ENCODE results near the gene TMEM129. TPM values are rescaled to one million over a fixed set of nuclear protein-coding genes. Genes with fewer than 3 reads are reported as not detected.

The TMEM129 gene
- total RNA-seq, 1 donor from 2014 or later, result 20.0 TPM

DNA sequence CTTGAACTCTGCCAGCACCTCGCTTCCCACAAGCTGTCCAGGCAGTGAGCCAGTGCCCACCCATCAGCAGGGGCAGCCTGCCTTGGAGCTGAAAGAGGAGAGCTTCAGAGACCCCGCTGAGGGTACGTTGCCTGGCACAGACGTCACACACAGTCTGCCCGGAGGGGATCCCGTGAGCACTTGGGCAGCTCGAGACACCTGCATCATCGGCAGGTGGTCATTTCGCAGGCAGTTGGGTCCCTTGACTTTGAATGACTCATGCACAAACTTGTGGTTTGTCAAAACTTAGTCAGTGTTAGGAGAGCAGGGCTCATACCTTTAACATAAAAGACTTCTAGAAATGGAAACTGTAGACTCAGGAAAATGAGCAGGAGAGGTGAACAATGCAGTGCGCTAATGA, 10.1 kb upstream of the TMEM129 start:
- no peak for FAIRE-seq
- peak; percentile 86 for DNase-seq (ENCODE audit: low read depth)
- H3K36me3 ChIP-seq (ENCODE audit: control insufficient read depth, insufficient read depth, low read length), result peaks cover 10% of the 10 kb centered on the region
- H3K27me3 ChIP-seq (ENCODE audit: control insufficient read depth, insufficient read depth, low read length), result no peaks in the 10 kb centered on the region
- no peak overlapping the region for H3K4me3 ChIP-seq (ENCODE audit: low read depth, low read length)
- TF ChIP-seq, protein P1, sequence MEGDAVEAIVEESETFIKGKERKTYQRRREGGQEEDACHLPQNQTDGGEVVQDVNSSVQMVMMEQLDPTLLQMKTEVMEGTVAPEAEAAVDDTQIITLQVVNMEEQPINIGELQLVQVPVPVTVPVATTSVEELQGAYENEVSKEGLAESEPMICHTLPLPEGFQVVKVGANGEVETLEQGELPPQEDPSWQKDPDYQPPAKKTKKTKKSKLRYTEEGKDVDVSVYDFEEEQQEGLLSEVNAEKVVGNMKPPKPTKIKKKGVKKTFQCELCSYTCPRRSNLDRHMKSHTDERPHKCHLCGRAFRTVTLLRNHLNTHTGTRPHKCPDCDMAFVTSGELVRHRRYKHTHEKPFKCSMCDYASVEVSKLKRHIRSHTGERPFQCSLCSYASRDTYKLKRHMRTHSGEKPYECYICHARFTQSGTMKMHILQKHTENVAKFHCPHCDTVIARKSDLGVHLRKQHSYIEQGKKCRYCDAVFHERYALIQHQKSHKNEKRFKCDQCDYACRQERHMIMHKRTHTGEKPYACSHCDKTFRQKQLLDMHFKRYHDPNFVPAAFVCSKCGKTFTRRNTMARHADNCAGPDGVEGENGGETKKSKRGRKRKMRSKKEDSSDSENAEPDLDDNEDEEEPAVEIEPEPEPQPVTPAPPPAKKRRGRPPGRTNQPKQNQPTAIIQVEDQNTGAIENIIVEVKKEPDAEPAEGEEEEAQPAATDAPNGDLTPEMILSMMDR (IDR thresholded peaks at IDR 0.05; ENCODE audit: insufficient read depth, low read length, severe bottlenecking), result no peak

DNA sequence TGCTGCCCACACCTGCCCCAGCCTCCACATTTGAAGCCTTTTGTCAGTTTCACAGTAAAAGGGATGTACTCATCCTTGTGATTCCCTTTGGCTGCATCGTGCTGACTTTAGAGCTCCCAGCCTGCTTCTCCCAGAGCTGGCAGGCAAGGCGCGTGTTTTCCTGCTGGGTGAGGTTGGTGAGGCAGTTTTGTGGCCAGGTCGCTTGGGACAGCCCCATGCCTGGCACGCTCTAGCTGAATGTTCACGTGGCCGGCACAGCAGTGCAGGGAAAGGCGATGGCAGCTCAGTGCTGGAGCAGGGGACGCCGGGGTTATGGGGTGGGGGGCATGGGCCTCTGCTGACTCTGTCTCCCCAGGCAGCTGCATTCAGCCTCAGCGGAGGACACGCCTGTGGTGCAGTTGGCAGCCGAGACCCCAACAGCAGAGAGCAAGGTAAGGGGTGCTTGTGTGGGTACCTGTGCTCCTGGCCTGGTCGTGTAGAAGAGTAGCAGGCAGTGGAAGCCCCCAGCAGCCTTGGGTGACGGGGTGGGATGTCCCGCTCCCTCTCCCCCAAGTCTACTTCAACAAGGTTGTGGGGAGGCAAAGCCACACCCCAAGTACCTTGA, 9.5 kb upstream of the TMEM129 start:
- DNase-seq (ENCODE audit: low read depth), result no peak
- no peaks in the 10 kb centered on the region for H3K27me3 ChIP-seq (ENCODE audit: control insufficient read depth, insufficient read depth, low read length)
- TF ChIP-seq, protein P1 (IDR thresholded peaks at IDR 0.05; ENCODE audit: insufficient read depth, low read length, severe bottlenecking), result no peak
- no peak overlapping the region for H3K4me3 ChIP-seq (ENCODE audit: low read depth, low read length)
- FAIRE-seq, result peak; percentile 23
- peaks cover 9% of the 10 kb centered on the region for H3K36me3 ChIP-seq (ENCODE audit: control insufficient read depth, insufficient read depth, low read length)

DNA sequence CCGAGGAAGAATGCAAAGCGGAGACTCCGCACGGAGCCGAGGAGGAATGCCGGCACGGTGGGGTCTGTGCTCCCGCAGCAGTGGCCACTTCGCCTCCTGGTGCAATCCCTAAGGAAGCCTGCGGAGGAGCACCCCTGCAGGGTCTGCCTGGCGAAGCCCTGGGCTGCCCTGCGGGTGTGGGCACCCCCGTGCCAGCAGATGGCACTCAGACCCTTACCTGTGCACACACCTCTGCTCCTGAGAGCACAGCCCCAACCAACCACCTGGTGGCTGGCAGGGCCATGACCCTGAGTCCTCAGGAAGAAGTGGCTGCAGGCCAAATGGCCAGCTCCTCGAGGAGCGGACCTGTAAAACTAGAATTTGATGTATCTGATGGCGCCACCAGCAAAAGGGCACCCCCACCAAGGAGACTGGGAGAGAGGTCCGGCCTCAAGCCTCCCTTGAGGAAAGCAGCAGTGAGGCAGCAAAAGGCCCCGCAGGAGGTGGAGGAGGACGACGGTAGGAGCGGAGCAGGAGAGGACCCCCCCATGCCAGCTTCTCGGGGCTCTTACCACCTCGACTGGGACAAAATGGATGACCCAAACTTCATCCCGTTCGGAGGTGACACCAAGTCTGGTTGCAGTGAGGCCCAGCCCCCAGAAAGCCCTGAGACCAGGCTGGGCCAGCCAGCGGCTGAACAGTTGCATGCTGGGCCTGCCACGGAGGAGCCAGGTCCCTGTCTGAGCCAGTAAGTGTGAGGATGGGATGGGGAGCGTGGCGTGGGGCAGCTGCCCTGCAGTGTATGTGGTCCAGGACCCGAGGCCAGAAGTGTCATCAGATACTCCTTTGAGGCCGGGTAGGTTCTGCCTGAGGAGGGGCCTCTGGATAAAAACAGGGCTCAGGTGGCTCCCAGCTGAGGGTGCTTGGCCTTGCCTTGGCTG, 7.2 kb upstream of the TMEM129 start:
- no peak for DNase-seq (ENCODE audit: low read depth)
- no peak overlapping the region for H3K4me3 ChIP-seq (ENCODE audit: low read depth, low read length)
- no peaks in the 10 kb centered on the region for H3K27me3 ChIP-seq (ENCODE audit: control insufficient read depth, insufficient read depth, low read length)
- no peak for FAIRE-seq
- H3K36me3 ChIP-seq (ENCODE audit: control insufficient read depth, insufficient read depth, low read length), result peaks cover 7% of the 10 kb centered on the region
- TF ChIP-seq, protein P1 (IDR thresholded peaks at IDR 0.05; ENCODE audit: insufficient read depth, low read length, severe bottlenecking), result peak; percentile 30

DNA sequence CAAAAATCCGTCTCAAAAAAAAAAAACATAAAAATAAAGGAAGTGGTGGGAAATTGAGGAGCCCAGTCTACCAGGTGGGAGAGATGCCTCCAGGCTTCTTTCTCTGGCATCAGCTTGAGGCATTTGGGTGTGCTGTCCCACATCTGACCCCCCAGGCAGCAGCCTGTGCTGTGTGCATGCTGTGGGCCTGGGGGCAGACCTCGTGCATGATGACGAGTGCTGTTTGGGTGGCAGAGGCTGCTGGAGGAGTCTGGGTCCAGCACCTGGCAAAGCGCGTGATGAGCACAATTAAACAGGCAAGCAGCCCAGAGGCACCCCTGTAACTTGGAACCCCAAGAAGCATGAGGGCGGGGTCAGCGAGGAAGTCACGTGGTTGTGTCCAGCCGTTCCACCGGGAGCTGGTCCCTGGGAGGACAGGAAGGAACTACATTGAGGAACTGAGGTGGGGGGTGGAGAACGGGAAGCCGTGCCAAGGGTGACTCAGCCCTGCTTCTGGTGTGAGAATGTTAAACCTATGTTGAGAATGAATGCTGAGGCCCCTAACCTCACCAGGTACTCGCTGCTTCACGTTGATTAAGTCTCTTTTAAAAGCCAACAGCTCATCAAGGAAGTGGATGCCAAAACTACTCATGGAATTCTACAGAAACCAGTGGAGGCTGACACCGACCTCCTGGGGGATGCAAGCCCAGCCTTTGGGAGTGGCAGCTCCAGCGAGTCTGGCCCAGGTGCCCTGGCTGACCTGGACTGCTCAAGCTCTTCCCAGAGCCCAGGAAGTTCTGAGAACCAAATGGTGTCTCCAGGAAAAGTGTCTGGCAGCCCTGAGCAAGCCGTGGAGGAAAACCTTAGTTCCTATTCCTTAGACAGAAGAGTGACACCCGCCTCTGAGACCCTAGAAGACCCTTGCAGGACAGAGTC, 6.3 kb upstream of the TMEM129 start:
- H3K36me3 ChIP-seq (ENCODE audit: control insufficient read depth, insufficient read depth, low read length), result peaks cover 4% of the 10 kb centered on the region
- no peak overlapping the region for H3K4me3 ChIP-seq (ENCODE audit: low read depth, low read length)
- H3K27me3 ChIP-seq (ENCODE audit: control insufficient read depth, insufficient read depth, low read length), result no peaks in the 10 kb centered on the region
- peak; percentile 89 for DNase-seq (ENCODE audit: low read depth)
- TF ChIP-seq, protein P1 (IDR thresholded peaks at IDR 0.05; ENCODE audit: insufficient read depth, low read length, severe bottlenecking), result no peak
- peak; percentile 93 for FAIRE-seq

DNA sequence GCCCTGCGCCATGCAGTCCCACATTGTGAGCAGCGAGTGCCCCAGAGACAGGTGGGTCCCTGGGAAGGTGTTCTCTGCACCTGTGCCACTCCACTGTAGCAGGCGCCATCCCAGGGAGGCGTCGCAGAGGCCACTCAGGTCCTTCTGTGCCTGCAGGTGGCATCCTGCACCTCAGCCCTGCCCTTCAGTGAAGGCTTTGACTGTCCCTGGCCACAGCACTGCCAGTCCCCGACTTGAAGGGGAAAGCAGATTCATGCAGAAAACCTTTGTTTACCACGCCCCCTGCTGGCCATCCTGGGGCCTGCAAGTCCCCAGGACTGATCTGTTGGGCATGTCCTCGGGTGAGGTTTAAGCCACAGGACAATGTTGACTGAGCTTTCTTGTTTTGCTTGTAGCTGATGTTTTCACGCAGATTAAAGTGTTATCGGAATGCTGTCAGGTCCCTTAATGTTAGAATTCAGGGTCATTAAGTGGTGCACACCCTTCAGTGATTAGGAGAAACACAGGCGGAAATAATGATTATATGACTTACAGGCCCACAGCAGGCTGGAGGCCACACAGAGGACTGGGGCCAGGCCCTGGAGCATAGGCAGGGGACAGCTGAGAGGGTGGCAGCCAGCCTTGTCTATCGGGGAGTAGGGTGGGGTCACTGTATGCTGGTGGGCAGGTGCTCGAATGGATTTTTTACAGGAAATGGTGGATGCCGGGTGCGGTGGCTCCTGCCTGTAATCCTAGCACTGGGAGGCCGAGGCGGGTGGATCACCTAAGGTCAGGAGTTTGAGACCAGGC, 5.2 kb upstream of the TMEM129 start:
- TF ChIP-seq, protein P1 (IDR thresholded peaks at IDR 0.05; ENCODE audit: insufficient read depth, low read length, severe bottlenecking), result peak; percentile 96
- FAIRE-seq (peak; percentile 94), DNase-seq (ENCODE audit: low read depth) (peak; percentile 69)
- H3K4me3 ChIP-seq (ENCODE audit: low read depth, low read length), result no peak overlapping the region
- H3K36me3 ChIP-seq (ENCODE audit: control insufficient read depth, insufficient read depth, low read length), result peaks cover 4% of the 10 kb centered on the region
- H3K27me3 ChIP-seq (ENCODE audit: control insufficient read depth, insufficient read depth, low read length), result no peaks in the 10 kb centered on the region
